GM23248 (cell line): Measurements from ENCODE around the gene CAB39. TPM values are rescaled to one million over a fixed set of nuclear protein-coding genes. Genes with fewer than 3 reads are reported as not detected.

Source experiments
- DNase-seq: peaks from one replicate; pipeline ENCODE4 v3.0.0-alpha.2; 2015
- H2AFZ ChIP-seq: fragments of 200-600 bp; sonication (generic); 2 replicates; pipeline ENCODE4 v1.6.1; 2016; ENCODE audit warnings: antibody characterized with exemption
- H3F3A ChIP-seq: fragments of 200-600 bp; sonication (generic); 2 replicates; pipeline ENCODE4 v1.6.1; 2016; ENCODE audit warnings: mild to moderate bottlenecking, antibody characterized with exemption, mixed run types; ENCODE audit not compliant: insufficient read depth
- H3K27ac ChIP-seq: fragments of 200-600 bp; sonication (generic); 2 replicates; pipeline ENCODE4 v1.5.1; 2016; ENCODE audit warnings: mild to moderate bottlenecking
- H3K27me3 ChIP-seq: fragments of 200-600 bp; sonication (generic); replicated peaks from 2 replicates; pipeline ENCODE4 v1.6.1; 2016; ENCODE audit warnings: mild to moderate bottlenecking; ENCODE audit not compliant: insufficient read depth
- H3K36me3 ChIP-seq: fragments of 200-600 bp; sonication (generic); 2 replicates; pipeline ENCODE4 v1.6.1; 2016; ENCODE audit warnings: low read depth, mild to moderate bottlenecking
- H3K4me1 ChIP-seq: fragments of 200-600 bp; sonication (generic); 2 replicates; pipeline ENCODE4 v1.6.1; 2016; ENCODE audit warnings: mild to moderate bottlenecking; ENCODE audit not compliant: insufficient read depth
- H3K4me2 ChIP-seq: fragments of 200-600 bp; sonication (generic); one replicate; pipeline ENCODE4 v1.6.1; 2016; ENCODE audit warnings: mild to moderate bottlenecking; ENCODE audit not compliant: unreplicated experiment
- H3K4me3 ChIP-seq: fragments of 200-600 bp; sonication (generic); 2 replicates; pipeline ENCODE4 v1.5.1; 2016; ENCODE audit warnings: mild to moderate bottlenecking
- H3K79me2 ChIP-seq: fragments of 200-600 bp; sonication (generic); 2 replicates; pipeline ENCODE4 v1.6.1; 2016; ENCODE audit warnings: mild to moderate bottlenecking; ENCODE audit not compliant: insufficient read depth
- H3K9ac ChIP-seq: fragments of 200-600 bp; sonication (generic); 2 replicates; pipeline ENCODE4 v1.6.1; 2016; ENCODE audit warnings: mild to moderate bottlenecking
- H3K9me2 ChIP-seq: fragments of 200-600 bp; sonication (generic); 2 replicates; pipeline ENCODE4 v1.6.1; 2016; ENCODE audit warnings: mixed run types, mild to moderate bottlenecking, moderate library complexity; ENCODE audit not compliant: insufficient read depth
- H3K9me3 ChIP-seq: fragments of 200-600 bp; sonication (generic); one replicate; pipeline ENCODE4 v1.6.1; 2017; ENCODE audit warnings: low read depth
- H4K20me1 ChIP-seq: fragments of 200-600 bp; sonication (generic); 2 replicates; pipeline ENCODE4 v1.6.0; 2016; ENCODE audit not compliant: insufficient read depth
- EZH2 ChIP-seq: fragments of 200-600 bp; sonication (generic); IDR thresholded peaks from 2 replicates; pipeline ENCODE4 v1.6.1; 2018; ENCODE audit warnings: antibody characterized with exemption, mild to moderate bottlenecking; ENCODE audit not compliant: insufficient read depth, poor library complexity, severe bottlenecking
- EZH2phosphoT487 ChIP-seq: fragments of 200-600 bp; sonication (generic); IDR thresholded peaks from 2 replicates; pipeline ENCODE4 v1.6.1; 2018; ENCODE audit warnings: antibody characterized with exemption, moderate library complexity, mild to moderate bottlenecking, low read depth; ENCODE audit not compliant: insufficient read depth
- WGBS, 2 experiments: methylation state at CpG; one replicate each; pipeline ENCODE4 v1.1.6; 2015 to 2017; ENCODE audit warnings: low lambda C conversion rate in 2 of 2, low coverage in 1 of 2; ENCODE audit errors: missing lambda C conversion rate in 2 of 2; 5-methylcytosine and 5-hydroxymethylcytosine counted together
- in situ Hi-C: fragments of 300-500 bp; cut with MboI; formaldehyde crosslinking; loops from 2 replicates; pipeline ENCODE4 v1.15.0; 2020
- polyA plus RNA-seq: library from polyadenylated mRNA; unstranded; fragments of >200 nt; fragmentation: Nextera tagmentation; extraction: Ambion mirVana; gene quantifications from 2 replicates; pipeline ENCODE4 v1.2.1, GENCODE V29; 2016
- total RNA-seq: library from RNA; depleted of rRNA; stranded (reverse); fragments of >200 nt; shearing (Covaris generic); gene quantifications from 2 replicates; pipeline ENCODE4 v1.2.3, GENCODE V29; 2014

CAB39 gene
- total and polyA plus RNA-seq, 2 experiments from 2014 or later: 22.7 to 52.1 TPM

- in situ Hi-C loops: no loop called here
- H3K27ac ChIP-seq: no peak overlapping the region
- no peaks in the 10 kb centered on the region for H3K36me3 ChIP-seq
- H3K9me2 ChIP-seq: no peaks in the 10 kb centered on the region
- no peak for TF ChIP-seq EZH2phosphoT487
- H3K9ac ChIP-seq: peak overlapping the region; percentile 11; the same call in 1 of the 2 replicates
- peak; percentile 18 for DNase-seq
- peaks cover 3% of the 10 kb centered on the region; the same call in 1 of the 2 replicates for H3F3A ChIP-seq
- no peaks in the 10 kb centered on the region for H4K20me1 ChIP-seq
- H2AFZ ChIP-seq: peak overlapping the region; percentile 63
- WGBS, 2 experiments: 13 to 22% methylated on average over 28 to 52 of the region's 61 CpGs
- peaks cover 34% of the 10 kb centered on the region for H3K27me3 ChIP-seq
- H3K4me2 ChIP-seq: peak overlapping the region; percentile 20
- H3K9me3 ChIP-seq: no peaks in the 10 kb centered on the region
- H3K79me2 ChIP-seq: no peaks in the 10 kb centered on the region
- H3K4me1 ChIP-seq: no peaks in the 10 kb centered on the region
- peak overlapping the region; percentile 59 for H3K4me3 ChIP-seq
Measured at GRCh38 chr2:230828272-230828961, 115.8 kb downstream of the CAB39 start.

GRCh38 chr2:230829293-230829692, 116.7 kb downstream of the CAB39 start:
- Histone ChIP-seq H3K27ac (no peak overlapping the region), H3K4me2 (no peak overlapping the region), H3K4me3 (no peak overlapping the region), H4K20me1 (no peaks in the 10 kb centered on the region), H3K79me2 (no peaks in the 10 kb centered on the region), H3K9me2 (no peaks in the 10 kb centered on the region), H3K36me3 (no peaks in the 10 kb centered on the region), H3K27me3 (peaks cover 37% of the 10 kb centered on the region), H3K9me3 (no peaks in the 10 kb centered on the region), H2AFZ (no peak overlapping the region), H3K4me1 (no peaks in the 10 kb centered on the region), H3K9ac (no peak overlapping the region), H3F3A (no peaks in the 10 kb centered on the region)
- in situ Hi-C loops: no loop called here
- WGBS, 2 experiments: 95 to 96% methylated on average over 14 of the region's 14 CpGs
- DNase-seq: no peak
- TF ChIP-seq EZH2 (no peak), EZH2phosphoT487 (no peak)

- no peak for DNase-seq
- H3K79me2 ChIP-seq: no peaks in the 10 kb centered on the region
- H3K9me2 ChIP-seq: no peaks in the 10 kb centered on the region
- no peaks in the 10 kb centered on the region for H3K4me1 ChIP-seq
- H3K27ac ChIP-seq: no peak overlapping the region
- no peak overlapping the region for H3K9ac ChIP-seq
- no peaks in the 10 kb centered on the region for H4K20me1 ChIP-seq
- no peak overlapping the region for H2AFZ ChIP-seq
- no peak overlapping the region for H3K4me3 ChIP-seq
- H3K27me3 ChIP-seq: peaks cover 37% of the 10 kb centered on the region
- no peaks in the 10 kb centered on the region for H3K9me3 ChIP-seq
- 85 to 88% methylated on average over 7 of the region's 7 CpGs for WGBS, 2 experiments
- TF ChIP-seq EZH2: no peak
- no peak for TF ChIP-seq EZH2phosphoT487
- no peak overlapping the region for H3K4me2 ChIP-seq
- no peaks in the 10 kb centered on the region for H3F3A ChIP-seq
- no peaks in the 10 kb centered on the region for H3K36me3 ChIP-seq
- in situ Hi-C loops: no loop called here
Measured at GRCh38 chr2:230829959-230830358, 117.3 kb downstream of the CAB39 start.

GRCh38 chr2:230830428-230830827, 117.8 kb downstream of the CAB39 start:
- DNase-seq: peak; percentile 32
- in situ Hi-C loops: no loop called here
- Histone ChIP-seq H3K4me3 (no peak overlapping the region), H2AFZ (no peak overlapping the region), H3K4me1 (no peaks in the 10 kb centered on the region), H3K9me3 (no peaks in the 10 kb centered on the region), H3K9ac (no peak overlapping the region), H3K36me3 (no peaks in the 10 kb centered on the region), H3K4me2 (no peak overlapping the region), H3F3A (no peaks in the 10 kb centered on the region), H3K9me2 (no peaks in the 10 kb centered on the region), H3K27me3 (peaks cover 41% of the 10 kb centered on the region), H3K79me2 (no peaks in the 10 kb centered on the region), H4K20me1 (no peaks in the 10 kb centered on the region), H3K27ac (no peak overlapping the region)
- TF ChIP-seq EZH2: no peak
- TF ChIP-seq EZH2phosphoT487: no peak
- 72 to 79% methylated on average over 7 of the region's 7 CpGs for WGBS, 2 experiments
